ENCODE results near the gene TWF1.

GRCh38 chr12:43840338-43840737, 34.2 kb upstream of the TWF1 start:
- TF ChIP-seq CTCF (conservative IDR thresholded peaks at IDR 0.05) (no peak), EZH2 (IDR thresholded peaks at IDR 0.05; ENCODE audit: low read depth) (no peak)
